PC-3 (cell line): ENCODE measurements around the gene LYRM4. TPM values are rescaled to one million over a fixed set of nuclear protein-coding genes. Genes with fewer than 3 reads are reported as not detected.

ENCODE experiments used
- ATAC-seq: fragments of 200-7000 bp; cut with Tn5 transposase; 2 replicates; pipeline ENCODE4 v1.9.1; 2020; ENCODE audit warnings: mild to moderate bottlenecking, moderate library complexity
- BruUV-seq: library from RNA; stranded (reverse); fragments of 400-500 nt; replicated peaks from 2 replicates; lab custom pipeline; 2021; lab: Mats Ljungman, UMichigan
- CTCF ChIA-PET: fragments of 300-600 bp; sonication (Branson Sonifier 250); formaldehyde crosslinking; loops from one replicate; lab custom pipeline; 2022; ENCODE audit warnings: antibody characterized with exemption; lab: Charles Lee
- POLR2A ChIA-PET: fragments of 300-600 bp; sonication (Branson Sonifier 250); formaldehyde crosslinking; loops from one replicate; lab custom pipeline; 2022; ENCODE audit warnings: antibody characterized with exemption; ENCODE audit not compliant: unreplicated experiment; lab: Charles Lee
- DNase-seq: peaks from one replicate; pipeline ENCODE4 v3.0.0-alpha.2; 2015
- H2AFZ ChIP-seq: fragments of 300-600 bp; sonication (generic); 2 replicates; pipeline ENCODE4 v1.6.0; 2016; ENCODE audit warnings: antibody characterized with exemption, low read length
- H3F3A ChIP-seq: fragments of 300-600 bp; sonication (generic); one replicate; pipeline ENCODE4 v1.6.0; 2017; ENCODE audit warnings: antibody characterized with exemption, low read length, control low read depth, mild to moderate bottlenecking; ENCODE audit not compliant: unreplicated experiment
- H3K27ac ChIP-seq: fragments of 300-600 bp; sonication (generic); 2 replicates; pipeline ENCODE4 v1.5.1; 2016; ENCODE audit warnings: mild to moderate bottlenecking, low read length
- H3K27me3 ChIP-seq: fragments of 300-600 bp; sonication (generic); 2 replicates; pipeline ENCODE4 v1.6.1; 2016; ENCODE audit warnings: low read length, mixed read lengths
- H3K36me3 ChIP-seq: fragments of 300-600 bp; sonication (generic); 2 replicates; pipeline ENCODE4 v1.6.1; 2016; ENCODE audit warnings: low read depth, mixed run types, low read length, mixed read lengths
- H3K4me1 ChIP-seq: fragments of 300-600 bp; sonication (generic); 2 replicates; pipeline ENCODE4 v1.5.1; 2016; ENCODE audit warnings: low read length; ENCODE audit not compliant: insufficient read depth
- H3K4me2 ChIP-seq: fragments of 300-600 bp; sonication (generic); 2 replicates; pipeline ENCODE4 v1.6.0; 2016; ENCODE audit warnings: low read length
- H3K4me3 ChIP-seq: fragments of 300-600 bp; sonication (generic); 2 replicates; pipeline ENCODE4 v1.5.1; 2016; ENCODE audit warnings: mild to moderate bottlenecking, low read length, mixed read lengths
- H3K79me2 ChIP-seq: fragments of 300-600 bp; sonication (generic); 2 replicates; pipeline ENCODE4 v1.6.1; 2017; ENCODE audit warnings: low read length, mixed read lengths
- H3K9ac ChIP-seq: fragments of 300-600 bp; sonication (generic); 2 replicates; pipeline ENCODE4 v1.6.0; 2016; ENCODE audit warnings: mild to moderate bottlenecking, low read length
- H3K9me2 ChIP-seq: fragments of 300-600 bp; sonication (generic); replicated peaks from 2 replicates; pipeline ENCODE4 v1.6.1; 2016; ENCODE audit warnings: mixed run types, low read length, mixed read lengths
- H3K9me3 ChIP-seq: fragments of 300-600 bp; sonication (generic); 2 replicates; pipeline ENCODE4 v1.6.1; 2016; ENCODE audit warnings: low read length, mixed read lengths
- H4K20me1 ChIP-seq: fragments of 300-600 bp; sonication (generic); 2 replicates; pipeline ENCODE4 v1.6.1; 2016; ENCODE audit warnings: low read length, mixed read lengths
- CTCF ChIP-seq: fragments of 300-600 bp; sonication (generic); conservative IDR thresholded peaks from 2 replicates; pipeline ENCODE4 v1.5.1; 2017; ENCODE audit warnings: antibody characterized with exemption, low read depth, mild to moderate bottlenecking, low read length
- EZH2 ChIP-seq: fragments of 300-600 bp; sonication (generic); IDR thresholded peaks from one replicate; pipeline ENCODE4 v1.6.1; 2017; ENCODE audit warnings: antibody characterized with exemption, mild to moderate bottlenecking, low read length; ENCODE audit not compliant: unreplicated experiment
- EZH2phosphoT487 ChIP-seq: fragments of 300-600 bp; sonication (generic); IDR thresholded peaks from 2 replicates; pipeline ENCODE4 v1.6.1; 2018; ENCODE audit warnings: mild to moderate bottlenecking, antibody characterized with exemption, low read length, borderline replicate concordance
- intact Hi-C: fragments of 100-400 bp; cut with micrococcal nuclease; formaldehyde crosslinking; loops from 2 replicates; pipeline ENCODE4 v1.9.0; 2023
- total RNA-seq: library from RNA; depleted of rRNA; stranded (reverse); fragments of >200 nt; gene quantifications from 2 replicates; pipeline ENCODE4 v1.2.3, GENCODE V29; 2014

The LYRM4 gene
- total RNA-seq, 1 experiment from 2014 or later: 27.7 TPM

- no TSS peak for BruUV-seq
- ATAC-seq: peak; percentile 86
- intact Hi-C loops: loop anchor here (1.0 kb wide), 1 partner anchor 160 kb away; no protein-coding TSS in a partner anchor
- no peaks in the 10 kb centered on the region for H3F3A ChIP-seq
- peak; percentile 64 for DNase-seq
- no peaks in the 10 kb centered on the region for H3K27me3 ChIP-seq
- H3K36me3 ChIP-seq: no peaks in the 10 kb centered on the region
- TF ChIP-seq CTCF: peak; percentile 67
- TF ChIP-seq EZH2phosphoT487: no peak
- no peaks in the 10 kb centered on the region for H3K9me3 ChIP-seq
- H4K20me1 ChIP-seq: no peaks in the 10 kb centered on the region
- H3K4me1 ChIP-seq: peaks cover 17% of the 10 kb centered on the region
- CTCF ChIA-PET: interaction anchor here (0.6 to 0.7 kb wide), 2 partner anchors 159 kb away, joined by 3 read pairs; no protein-coding TSS in a partner anchor
- H3K4me2 ChIP-seq: no peak overlapping the region
- POLR2A ChIA-PET: no interaction called here
- peak overlapping the region; percentile 44; the same call in 1 of the 2 replicates for H2AFZ ChIP-seq
- peaks cover 22% of the 10 kb centered on the region for H3K79me2 ChIP-seq
- H3K9ac ChIP-seq: no peak overlapping the region
- no peak overlapping the region for H3K4me3 ChIP-seq
- no peak overlapping the region for H3K27ac ChIP-seq
- H3K9me2 ChIP-seq: no peaks in the 10 kb centered on the region
These were observed 42.4 kb upstream of the LYRM4 start for GRCh38 chr6:5302995-5303622.

- no peak overlapping the region for H3K4me3 ChIP-seq
- no peaks in the 10 kb centered on the region for H4K20me1 ChIP-seq
- CTCF ChIA-PET: interaction anchor here (0.6 kb wide), 1 partner anchor 158 kb away, joined by 3 read pairs; no protein-coding TSS in a partner anchor
- no peaks in the 10 kb centered on the region for H3K36me3 ChIP-seq
- peaks cover 22% of the 10 kb centered on the region for H3K79me2 ChIP-seq
- no peaks in the 10 kb centered on the region for H3K9me3 ChIP-seq
- TF ChIP-seq EZH2 (no peak), EZH2phosphoT487 (no peak), CTCF (no peak)
- no peak overlapping the region for H3K4me2 ChIP-seq
- no peak for DNase-seq
- no peak overlapping the region for H2AFZ ChIP-seq
- no peak for ATAC-seq
- intact Hi-C loops: no loop called here
- H3K9me2 ChIP-seq: no peaks in the 10 kb centered on the region
- no peak overlapping the region for H3K9ac ChIP-seq
- BruUV-seq: no TSS peak
- H3K4me1 ChIP-seq: peaks cover 10% of the 10 kb centered on the region
- H3K27ac ChIP-seq: no peak overlapping the region
- POLR2A ChIA-PET: no interaction called here
- no peaks in the 10 kb centered on the region for H3F3A ChIP-seq
- no peaks in the 10 kb centered on the region for H3K27me3 ChIP-seq
These were observed 41.6 kb upstream of the LYRM4 start for GRCh38 chr6:5302220-5302946.
